GM23248 (cell line): ENCODE measurements around the gene TRIM2. TPM values are rescaled to one million over a fixed set of nuclear protein-coding genes. Genes with fewer than 3 reads are reported as not detected.

Experiments used
- DNase-seq: peaks from one replicate; pipeline ENCODE4 v3.0.0-alpha.2; 2015
- H2AFZ ChIP-seq: fragments of 200-600 bp; sonication (generic); 2 replicates; pipeline ENCODE4 v1.6.1; 2016; ENCODE audit warnings: antibody characterized with exemption
- H3F3A ChIP-seq: fragments of 200-600 bp; sonication (generic); 2 replicates; pipeline ENCODE4 v1.6.1; 2016; ENCODE audit warnings: mild to moderate bottlenecking, antibody characterized with exemption, mixed run types; ENCODE audit not compliant: insufficient read depth
- H3K27ac ChIP-seq: fragments of 200-600 bp; sonication (generic); 2 replicates; pipeline ENCODE4 v1.5.1; 2016; ENCODE audit warnings: mild to moderate bottlenecking
- H3K27me3 ChIP-seq: fragments of 200-600 bp; sonication (generic); replicated peaks from 2 replicates; pipeline ENCODE4 v1.6.1; 2016; ENCODE audit warnings: mild to moderate bottlenecking; ENCODE audit not compliant: insufficient read depth
- H3K36me3 ChIP-seq: fragments of 200-600 bp; sonication (generic); 2 replicates; pipeline ENCODE4 v1.6.1; 2016; ENCODE audit warnings: low read depth, mild to moderate bottlenecking
- H3K4me1 ChIP-seq: fragments of 200-600 bp; sonication (generic); 2 replicates; pipeline ENCODE4 v1.6.1; 2016; ENCODE audit warnings: mild to moderate bottlenecking; ENCODE audit not compliant: insufficient read depth
- H3K4me2 ChIP-seq: fragments of 200-600 bp; sonication (generic); one replicate; pipeline ENCODE4 v1.6.1; 2016; ENCODE audit warnings: mild to moderate bottlenecking; ENCODE audit not compliant: unreplicated experiment
- H3K4me3 ChIP-seq: fragments of 200-600 bp; sonication (generic); 2 replicates; pipeline ENCODE4 v1.5.1; 2016; ENCODE audit warnings: mild to moderate bottlenecking
- H3K79me2 ChIP-seq: fragments of 200-600 bp; sonication (generic); 2 replicates; pipeline ENCODE4 v1.6.1; 2016; ENCODE audit warnings: mild to moderate bottlenecking; ENCODE audit not compliant: insufficient read depth
- H3K9ac ChIP-seq: fragments of 200-600 bp; sonication (generic); 2 replicates; pipeline ENCODE4 v1.6.1; 2016; ENCODE audit warnings: mild to moderate bottlenecking
- H3K9me2 ChIP-seq: fragments of 200-600 bp; sonication (generic); 2 replicates; pipeline ENCODE4 v1.6.1; 2016; ENCODE audit warnings: mixed run types, mild to moderate bottlenecking, moderate library complexity; ENCODE audit not compliant: insufficient read depth
- H3K9me3 ChIP-seq: fragments of 200-600 bp; sonication (generic); one replicate; pipeline ENCODE4 v1.6.1; 2017; ENCODE audit warnings: low read depth
- H4K20me1 ChIP-seq: fragments of 200-600 bp; sonication (generic); 2 replicates; pipeline ENCODE4 v1.6.0; 2016; ENCODE audit not compliant: insufficient read depth
- EZH2 ChIP-seq: fragments of 200-600 bp; sonication (generic); IDR thresholded peaks from 2 replicates; pipeline ENCODE4 v1.6.1; 2018; ENCODE audit warnings: antibody characterized with exemption, mild to moderate bottlenecking; ENCODE audit not compliant: insufficient read depth, poor library complexity, severe bottlenecking
- EZH2phosphoT487 ChIP-seq: fragments of 200-600 bp; sonication (generic); IDR thresholded peaks from 2 replicates; pipeline ENCODE4 v1.6.1; 2018; ENCODE audit warnings: antibody characterized with exemption, moderate library complexity, mild to moderate bottlenecking, low read depth; ENCODE audit not compliant: insufficient read depth
- WGBS, 2 experiments: methylation state at CpG; one replicate each; pipeline ENCODE4 v1.1.6; 2015 to 2017; ENCODE audit warnings: low lambda C conversion rate in 2 of 2, low coverage in 1 of 2; ENCODE audit errors: missing lambda C conversion rate in 2 of 2; 5-methylcytosine and 5-hydroxymethylcytosine counted together
- in situ Hi-C: fragments of 300-500 bp; cut with MboI; formaldehyde crosslinking; loops from 2 replicates; pipeline ENCODE4 v1.15.0; 2020
- polyA plus RNA-seq: library from polyadenylated mRNA; unstranded; fragments of >200 nt; fragmentation: Nextera tagmentation; extraction: Ambion mirVana; gene quantifications from 2 replicates; pipeline ENCODE4 v1.2.1, GENCODE V29; 2016
- total RNA-seq: library from RNA; depleted of rRNA; stranded (reverse); fragments of >200 nt; shearing (Covaris generic); gene quantifications from 2 replicates; pipeline ENCODE4 v1.2.3, GENCODE V29; 2014

TRIM2 gene
- total and polyA plus RNA-seq, 2 experiments from 2014 or later, result 12.3 to 26.4 TPM

- 73 to 79% methylated on average over 3 of the region's 3 CpGs for WGBS, 2 experiments
- Histone ChIP-seq H3K4me3 (no peak overlapping the region), H3K36me3 (no peaks in the 10 kb centered on the region), H3K9ac (no peak overlapping the region), H3K79me2 (no peaks in the 10 kb centered on the region; the same call in 1 of the 2 replicates), H4K20me1 (no peaks in the 10 kb centered on the region), H3K4me2 (no peak overlapping the region), H3F3A (peaks cover 8% of the 10 kb centered on the region; the same call in 1 of the 2 replicates), H3K27ac (no peak overlapping the region), H2AFZ (no peak overlapping the region), H3K9me2 (no peaks in the 10 kb centered on the region), H3K4me1 (peaks cover 16% of the 10 kb centered on the region), H3K27me3 (no peaks in the 10 kb centered on the region), H3K9me3 (no peaks in the 10 kb centered on the region)
- in situ Hi-C loops, result no loop called here
- no peak for TF ChIP-seq EZH2phosphoT487
- no peak for TF ChIP-seq EZH2
- no peak for DNase-seq
These were observed 47.9 kb downstream of the TRIM2 start for GRCh38 chr4:153252122-153252521.

GRCh38 chr4:153255233-153255632 lies 51.0 kb downstream of the TRIM2 start:
- H3K79me2 ChIP-seq, result no peaks in the 10 kb centered on the region; the same call in 1 of the 2 replicates
- H3K4me1 ChIP-seq, result peaks cover 31% of the 10 kb centered on the region
- no peak for DNase-seq
- H3K36me3 ChIP-seq, result no peaks in the 10 kb centered on the region
- peaks cover 28% of the 10 kb centered on the region for H3F3A ChIP-seq
- no peak overlapping the region for H3K9ac ChIP-seq
- no peak for TF ChIP-seq EZH2phosphoT487
- no peak for TF ChIP-seq EZH2
- in situ Hi-C loops, result no loop called here
- H2AFZ ChIP-seq, result no peak overlapping the region
- H3K4me2 ChIP-seq, result no peak overlapping the region
- no peak overlapping the region for H3K27ac ChIP-seq
- no peaks in the 10 kb centered on the region for H3K9me3 ChIP-seq
- H4K20me1 ChIP-seq, result no peaks in the 10 kb centered on the region
- no peaks in the 10 kb centered on the region for H3K27me3 ChIP-seq
- H3K4me3 ChIP-seq, result no peak overlapping the region
- H3K9me2 ChIP-seq, result no peaks in the 10 kb centered on the region
- WGBS, 2 experiments, result 100% methylated on average over 3 of the region's 3 CpGs

GRCh38 chr4:153257151-153257620 lies 52.9 kb downstream of the TRIM2 start:
- WGBS, 2 experiments, result 26 to 28% methylated on average over 11 of the region's 11 CpGs
- Histone ChIP-seq H3K9ac (no peak overlapping the region), H3K4me1 (peaks cover 43% of the 10 kb centered on the region), H3K79me2 (no peaks in the 10 kb centered on the region), H3K27me3 (no peaks in the 10 kb centered on the region), H3F3A (peaks cover 43% of the 10 kb centered on the region), H4K20me1 (no peaks in the 10 kb centered on the region), H2AFZ (peak overlapping the region; percentile 80), H3K4me2 (peak overlapping the region; percentile 43), H3K4me3 (peak overlapping the region; percentile 48), H3K27ac (peak overlapping the region; percentile 19; the same call in 1 of the 2 replicates), H3K9me3 (no peaks in the 10 kb centered on the region), H3K9me2 (no peaks in the 10 kb centered on the region), H3K36me3 (no peaks in the 10 kb centered on the region)
- TF ChIP-seq EZH2 (no peak), EZH2phosphoT487 (no peak)
- in situ Hi-C loops, result no loop called here
- peak; percentile 85 for DNase-seq

GRCh38 chr4:153257991-153258390 lies 53.7 kb downstream of the TRIM2 start:
- TF ChIP-seq EZH2, result no peak
- TF ChIP-seq EZH2phosphoT487, result no peak
- no peaks in the 10 kb centered on the region for H3K27me3 ChIP-seq
- in situ Hi-C loops, result no loop called here
- no peak overlapping the region for H3K9ac ChIP-seq
- H4K20me1 ChIP-seq, result no peaks in the 10 kb centered on the region
- H3K4me3 ChIP-seq, result no peak overlapping the region
- H3K4me2 ChIP-seq, result no peak overlapping the region
- H3K9me3 ChIP-seq, result no peaks in the 10 kb centered on the region
- H3K79me2 ChIP-seq, result no peaks in the 10 kb centered on the region
- 67 to 71% methylated on average over 5 of the region's 5 CpGs for WGBS, 2 experiments
- no peak overlapping the region for H3K27ac ChIP-seq
- peaks cover 43% of the 10 kb centered on the region for H3F3A ChIP-seq
- H3K9me2 ChIP-seq, result no peaks in the 10 kb centered on the region
- H2AFZ ChIP-seq, result no peak overlapping the region
- no peaks in the 10 kb centered on the region for H3K36me3 ChIP-seq
- no peak for DNase-seq
- H3K4me1 ChIP-seq, result peaks cover 43% of the 10 kb centered on the region
